Mesenchymal stem cell (in vitro differentiated cells and primary cell): ENCODE measurements around the gene MAMDC4.
"Not testable (repeated sequence)": the region's sequence is repeated elsewhere in the genome, so short reads cannot be mapped to it uniquely, and the experiment has no call there.

ENCODE experiments used
- DNase-seq: peaks from one replicate; pipeline ENCODE4 v3.0.0-alpha.2; 2013
- H2AFZ ChIP-seq: one replicate; pipeline ENCODE4 v1.6.1; 2013; ENCODE audit warnings: low read depth, mild to moderate bottlenecking, control low read depth, inconsistent platforms, low read length, moderate library complexity
- H2AK5ac ChIP-seq: 2 replicates; pipeline ENCODE4 v1.6.1; 2013; ENCODE audit warnings: low read length, moderate library complexity, mild to moderate bottlenecking, inconsistent platforms; ENCODE audit not compliant: severe bottlenecking
- H2BK120ac ChIP-seq: one replicate; pipeline ENCODE4 v1.6.1; 2013; ENCODE audit warnings: low read depth, mild to moderate bottlenecking, inconsistent platforms, low read length, moderate library complexity
- H2BK12ac ChIP-seq, 2 experiments: one replicate each; pipeline ENCODE4 v1.6.1; 2013; ENCODE audit warnings: inconsistent platforms in 2 of 2, low read length in 2 of 2, mild to moderate bottlenecking in 2 of 2, moderate library complexity in 2 of 2, control low read depth in 1 of 2
- H2BK15ac ChIP-seq: one replicate; pipeline ENCODE4 v1.6.1; 2013; ENCODE audit warnings: mild to moderate bottlenecking, low read depth, inconsistent platforms; ENCODE audit not compliant: poor library complexity, severe bottlenecking
- H2BK5ac ChIP-seq: 2 replicates; pipeline ENCODE4 v1.6.1; 2013; ENCODE audit warnings: low read depth, mild to moderate bottlenecking, low read length, control low read depth, inconsistent platforms; ENCODE audit not compliant: poor library complexity, severe bottlenecking
- H3K14ac ChIP-seq, 2 experiments: one replicate each; pipeline ENCODE4 v1.6.1; 2013; ENCODE audit warnings: inconsistent platforms in 2 of 2, low read length in 2 of 2, control low read depth in 1 of 2, mild to moderate bottlenecking in 1 of 2, moderate library complexity in 1 of 2
- H3K18ac ChIP-seq, 2 experiments: one replicate each; pipeline ENCODE4 v1.6.1; 2013; ENCODE audit warnings: inconsistent platforms in 2 of 2, low read length in 2 of 2, control low read depth in 1 of 2, low read depth in 1 of 2, mild to moderate bottlenecking in 1 of 2
- H3K23ac ChIP-seq, 2 experiments: one replicate each; pipeline ENCODE4 v1.6.1; 2013; ENCODE audit warnings: inconsistent platforms in 2 of 2, low read length in 2 of 2, mild to moderate bottlenecking in 2 of 2, moderate library complexity in 2 of 2, control low read depth in 1 of 2
- H3K27ac ChIP-seq: 2 replicates; pipeline ENCODE4 v1.5.1; 2013; ENCODE audit warnings: mild to moderate bottlenecking, moderate library complexity, low read length, control low read depth, inconsistent platforms; ENCODE audit not compliant: poor library complexity, severe bottlenecking
- H3K27me3 ChIP-seq, 2 experiments: 2 replicates each; pipeline versions ENCODE4 v1.6.1 to v1.7.0; 2013; ENCODE audit warnings: low read length in 2 of 2, mild to moderate bottlenecking in 2 of 2, moderate library complexity in 2 of 2, control low read depth in 1 of 2, inconsistent platforms in 1 of 2; ENCODE audit not compliant: control insufficient read depth in 1 of 2, insufficient read depth in 1 of 2
- H3K36me3 ChIP-seq, 2 experiments: 2 replicates each; pipeline versions ENCODE4 v1.6.1 to v1.7.0; 2013; ENCODE audit warnings: low read length in 2 of 2, control low read depth in 1 of 2, inconsistent platforms in 1 of 2, low read depth in 1 of 2, mild to moderate bottlenecking in 1 of 2; ENCODE audit not compliant: insufficient read depth in 2 of 2, control insufficient read depth in 1 of 2
- H3K4ac ChIP-seq, 2 experiments: one replicate each; pipeline ENCODE4 v1.6.1; 2013; ENCODE audit warnings: inconsistent platforms in 2 of 2, low read length in 2 of 2, mild to moderate bottlenecking in 2 of 2, moderate library complexity in 2 of 2, control low read depth in 1 of 2, low read depth in 1 of 2
- H3K4me1 ChIP-seq: 2 replicates; pipeline ENCODE4 v1.6.1; 2013; ENCODE audit warnings: low read depth, low read length, control low read depth; ENCODE audit not compliant: control insufficient read depth, insufficient read depth
- H3K4me2 ChIP-seq: 2 replicates; pipeline ENCODE4 v1.6.1; 2013; ENCODE audit warnings: low read length, mild to moderate bottlenecking, inconsistent platforms; ENCODE audit not compliant: poor library complexity, severe bottlenecking
- H3K4me3 ChIP-seq, 2 experiments: 2 replicates each; pipeline versions ENCODE4 v1.5.1 to v1.7.0; 2013; ENCODE audit warnings: low read length in 2 of 2, mild to moderate bottlenecking in 2 of 2, control low read depth in 1 of 2, low read depth in 1 of 2; ENCODE audit not compliant: insufficient read depth in 1 of 2
- H3K79me1 ChIP-seq: replicated peaks from 2 replicates; pipeline ENCODE4 v1.6.1; 2013; ENCODE audit warnings: mild to moderate bottlenecking, control low read depth, low read length, inconsistent platforms; ENCODE audit not compliant: poor library complexity, severe bottlenecking
- H3K9ac ChIP-seq: 2 replicates; pipeline ENCODE4 v1.7.0; 2013; ENCODE audit warnings: mild to moderate bottlenecking, low read length, moderate library complexity
- H3K9me3 ChIP-seq: 2 replicates; pipeline ENCODE4 v1.7.0; 2013; ENCODE audit warnings: mild to moderate bottlenecking, low read length; ENCODE audit not compliant: control insufficient read depth
- H4K8ac ChIP-seq: one replicate; pipeline ENCODE4 v1.6.1; 2013; ENCODE audit warnings: inconsistent platforms, mild to moderate bottlenecking, low read length, moderate library complexity
- H4K91ac ChIP-seq: one replicate; pipeline ENCODE4 v1.6.1; 2013; ENCODE audit warnings: mild to moderate bottlenecking, low read length, inconsistent platforms
- WGBS: methylation state at CpG from one replicate; pipeline ENCODE4 v1.1.7; 2013; ENCODE audit warnings: mixed read lengths; 5-methylcytosine and 5-hydroxymethylcytosine counted together

Gene MAMDC4

GRCh38 chr9:136867480-136867879, 15.3 kb downstream of the MAMDC4 start:
- Histone ChIP-seq H3K36me3 (peaks cover 23 to 26% of the 10 kb centered on the region in 2 experiments), H2AK5ac (no peak overlapping the region), H2BK120ac (no peak overlapping the region), H2BK15ac (no peak overlapping the region), H3K18ac (no peak overlapping the region), H2BK12ac (no peak overlapping the region), H3K27me3 (no peaks in the 10 kb centered on the region), H3K9me3 (no peaks in the 10 kb centered on the region), H4K8ac (no peak overlapping the region), H2BK5ac (no peak overlapping the region), H3K79me1 (peaks cover 16% of the 10 kb centered on the region), H3K4me2 (no peak overlapping the region), H3K23ac (no peak overlapping the region), H4K91ac (no peak overlapping the region), H3K4ac (no peak overlapping the region), H3K4me1 (peaks cover 10% of the 10 kb centered on the region), H3K4me3 (peak overlapping the region in 1 of 2 experiments; percentile 76), H3K9ac (no peak overlapping the region), H2AFZ (no peak overlapping the region), H3K14ac (no peak overlapping the region), H3K27ac (no peak overlapping the region)
- 98% methylated on average over 17 of the region's 18 CpGs for WGBS
- DNase-seq: no peak

- Histone ChIP-seq H3K4ac (no peak overlapping the region), H2BK12ac (no peak overlapping the region), H3K4me1 (peaks cover 10% of the 10 kb centered on the region), H3K27me3 (no peaks in the 10 kb centered on the region), H3K36me3 (peaks cover 19 to 22% of the 10 kb centered on the region in 2 experiments), H2BK120ac (no peak overlapping the region), H4K91ac (no peak overlapping the region), H3K79me1 (peaks cover 13% of the 10 kb centered on the region), H3K9ac (no peak overlapping the region), H4K8ac (no peak overlapping the region), H3K9me3 (no peaks in the 10 kb centered on the region), H2AK5ac (no peak overlapping the region), H3K4me3 (no peak overlapping the region), H3K23ac (no peak overlapping the region), H3K27ac (no peak overlapping the region), H3K4me2 (no peak overlapping the region), H2BK5ac (no peak overlapping the region), H2BK15ac (no peak overlapping the region), H3K14ac (no peak overlapping the region), H2AFZ (no peak overlapping the region), H3K18ac (no peak overlapping the region)
- 97% methylated on average over 18 of the region's 18 CpGs for WGBS
- no peak for DNase-seq
Observed at GRCh38 chr9:136867917-136868316, 15.8 kb downstream of the MAMDC4 start.

- Histone ChIP-seq H2BK120ac (no peak overlapping the region), H2BK15ac (no peak overlapping the region), H3K4ac (no peak overlapping the region), H3K4me2 (no peak overlapping the region), H3K23ac (no peak overlapping the region), H3K9me3 (no peaks in the 10 kb centered on the region), H2AFZ (no peak overlapping the region), H3K9ac (no peak overlapping the region), H3K4me3 (no peak overlapping the region), H4K91ac (no peak overlapping the region), H2BK5ac (no peak overlapping the region), H2AK5ac (no peak overlapping the region), H3K79me1 (peaks cover 6% of the 10 kb centered on the region), H2BK12ac (no peak overlapping the region), H4K8ac (no peak overlapping the region), H3K36me3 (peaks cover 12 to 14% of the 10 kb centered on the region in 2 experiments), H3K4me1 (peaks cover 9% of the 10 kb centered on the region), H3K27ac (no peak overlapping the region), H3K27me3 (no peaks in the 10 kb centered on the region), H3K14ac (no peak overlapping the region), H3K18ac (no peak overlapping the region)
- WGBS: 95% methylated on average over 11 of the region's 11 CpGs
- no peak for DNase-seq
Observed at GRCh38 chr9:136868644-136869043, 16.5 kb downstream of the MAMDC4 start.

GRCh38 chr9:136869611-136870010, 17.5 kb downstream of the MAMDC4 start:
- not testable (repeated sequence) for H3K4me2 ChIP-seq, H4K8ac ChIP-seq, H3K79me1 ChIP-seq, H2AK5ac ChIP-seq, H2BK15ac ChIP-seq, H3K18ac ChIP-seq, H3K9ac ChIP-seq, H2BK12ac ChIP-seq, H2AFZ ChIP-seq, H3K4me3 ChIP-seq, H3K14ac ChIP-seq, H3K9me3 ChIP-seq, H2BK5ac ChIP-seq, H3K4me1 ChIP-seq, H3K36me3 ChIP-seq, H3K23ac ChIP-seq, H2BK120ac ChIP-seq, H4K91ac ChIP-seq, H3K27me3 ChIP-seq, H3K4ac ChIP-seq, DNase-seq, H3K27ac ChIP-seq
- WGBS: 83% methylated on average over 2 of the region's 2 CpGs
